Uterus (tissue), 4 donors: Measurements from ENCODE around the gene RPL37A. TPM values are rescaled to one million over a fixed set of nuclear protein-coding genes. Genes with fewer than 3 reads are reported as not detected.

Experiments
- DNase-seq, 2 donors: peaks; one replicate each; pipeline ENCODE4 v3.0.0-alpha.2; 2019 to 2020
- H3K27ac ChIP-seq, 2 donors: fragments of 200-600 bp; sonication (generic); 1 replicate in 1 of 2; 2 replicates in 1 of 2; pipeline ENCODE4 v1.5.1; 2016 to 2018
- H3K27me3 ChIP-seq, 2 donors: fragments of 200-600 bp; sonication (generic); one replicate each; pipeline ENCODE4 v1.5.1; 2018 to 2019; ENCODE audit warnings: control low read depth in 1 of 2
- H3K36me3 ChIP-seq, 2 donors: fragments of 200-600 bp; sonication (generic); one replicate each; pipeline ENCODE4 v1.5.1; 2019; ENCODE audit warnings: control low read depth in 1 of 2
- H3K4me1 ChIP-seq, 2 donors: fragments of 200-600 bp; sonication (generic); one replicate each; pipeline ENCODE4 v1.5.1; 2018 to 2019; ENCODE audit warnings: control low read depth in 1 of 2
- H3K4me3 ChIP-seq, 2 donors: fragments of 200-600 bp; sonication (generic); 1 replicate in 1 of 2; 2 replicates in 1 of 2; pipeline ENCODE4 v1.5.1; 2018 to 2019; ENCODE audit warnings: mild to moderate bottlenecking in 1 of 2
- H3K9me3 ChIP-seq, 2 donors: fragments of 200-600 bp; sonication (generic); one replicate each; pipeline ENCODE4 v1.5.1; 2019; ENCODE audit warnings: control low read depth in 1 of 2
- POLR2A ChIP-seq, 2 donors: fragments of 450-650 bp; IDR thresholded peaks; one replicate each; pipeline ENCODE4 v1.6.1; 2016; ENCODE audit warnings: antibody characterized with exemption in 2 of 2, mild to moderate bottlenecking in 1 of 2, moderate library complexity in 1 of 2
- intact Hi-C: fragments of 100-400 bp; cut with DNase I; formaldehyde crosslinking; loops from one replicate; pipeline ENCODE4 v1.15.1; 2023; ENCODE audit warnings: low total_unique reads
- total RNA-seq, 4 donors: library from RNA; depleted of rRNA in 3 of 4; stranded (reverse); fragments of >200 nt in 3 of 4; gene quantifications; one replicate each; pipeline versions ENCODE4 v1.1.0 to v1.2.4, GENCODE V29; 2014 to 2023
- TF ChIP-seq, protein P1 (sequence below), 4 experiments: fragments of 200-600 bp in 2 of 4; fragments of 450-650 bp in 2 of 4; sonication (generic) in 2 of 4; IDR thresholded peaks; one replicate each; pipeline ENCODE4 v1.5.1; 2016 to 2019; ENCODE audit warnings: antibody characterized with exemption in 4 of 4, mild to moderate bottlenecking in 2 of 4, moderate library complexity in 1 of 4
- donor health status: DM: yes; HTN: yes; CAD: no.

The RPL37A gene
- total RNA-seq, 4 donors from 2014 or later, result 716 to 2,917 (median 2,308) TPM

GRCh38 chr2:216474925-216475670, 23.5 kb upstream of the RPL37A start:
- no peak overlapping the region for H3K27ac ChIP-seq
- no peaks in the 10 kb centered on the region for H3K9me3 ChIP-seq
- no peak for TF ChIP-seq POLR2A (IDR thresholded peaks at IDR 0.05)
- TF ChIP-seq, protein P1, sequence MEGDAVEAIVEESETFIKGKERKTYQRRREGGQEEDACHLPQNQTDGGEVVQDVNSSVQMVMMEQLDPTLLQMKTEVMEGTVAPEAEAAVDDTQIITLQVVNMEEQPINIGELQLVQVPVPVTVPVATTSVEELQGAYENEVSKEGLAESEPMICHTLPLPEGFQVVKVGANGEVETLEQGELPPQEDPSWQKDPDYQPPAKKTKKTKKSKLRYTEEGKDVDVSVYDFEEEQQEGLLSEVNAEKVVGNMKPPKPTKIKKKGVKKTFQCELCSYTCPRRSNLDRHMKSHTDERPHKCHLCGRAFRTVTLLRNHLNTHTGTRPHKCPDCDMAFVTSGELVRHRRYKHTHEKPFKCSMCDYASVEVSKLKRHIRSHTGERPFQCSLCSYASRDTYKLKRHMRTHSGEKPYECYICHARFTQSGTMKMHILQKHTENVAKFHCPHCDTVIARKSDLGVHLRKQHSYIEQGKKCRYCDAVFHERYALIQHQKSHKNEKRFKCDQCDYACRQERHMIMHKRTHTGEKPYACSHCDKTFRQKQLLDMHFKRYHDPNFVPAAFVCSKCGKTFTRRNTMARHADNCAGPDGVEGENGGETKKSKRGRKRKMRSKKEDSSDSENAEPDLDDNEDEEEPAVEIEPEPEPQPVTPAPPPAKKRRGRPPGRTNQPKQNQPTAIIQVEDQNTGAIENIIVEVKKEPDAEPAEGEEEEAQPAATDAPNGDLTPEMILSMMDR (IDR thresholded peaks at IDR 0.05), result no peak
- H3K4me3 ChIP-seq, result no peak overlapping the region
- DNase-seq, result no peak
- H3K27me3 ChIP-seq, result no peaks in the 10 kb centered on the region
- intact Hi-C loops, result no loop called here
- H3K4me1 ChIP-seq, result no peaks in the 10 kb centered on the region
- H3K36me3 ChIP-seq, result no peaks in the 10 kb centered on the region

DNA sequence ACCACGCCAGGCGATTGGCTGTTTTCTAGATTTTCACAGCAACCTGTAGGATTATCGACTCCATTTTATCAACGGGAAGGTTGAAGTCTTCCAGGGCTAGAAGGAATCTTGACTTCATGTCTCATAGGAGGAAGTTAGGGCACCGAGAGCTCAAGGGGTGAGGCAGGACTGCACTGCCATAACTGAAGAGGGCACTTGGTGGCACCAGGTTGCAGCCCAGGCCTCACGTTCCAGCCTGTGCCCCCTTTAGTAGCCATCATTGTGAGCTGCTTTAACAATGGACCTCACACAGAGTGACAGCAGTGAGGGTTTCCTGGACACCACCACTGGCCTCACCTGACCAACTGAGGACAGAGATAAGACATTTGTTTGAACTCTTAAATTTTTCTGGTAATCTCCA, 22.9 kb upstream of the RPL37A start:
- Histone ChIP-seq H3K36me3 (no peaks in the 10 kb centered on the region), H3K4me3 (no peak overlapping the region), H3K27me3 (no peaks in the 10 kb centered on the region), H3K4me1 (no peaks in the 10 kb centered on the region), H3K9me3 (no peaks in the 10 kb centered on the region), H3K27ac (no peak overlapping the region)
- no peak for DNase-seq
- intact Hi-C loops, result no loop called here
- TF ChIP-seq POLR2A (IDR thresholded peaks at IDR 0.05), result no peak
- TF ChIP-seq, protein P1 (IDR thresholded peaks at IDR 0.05), result no peak

DNA sequence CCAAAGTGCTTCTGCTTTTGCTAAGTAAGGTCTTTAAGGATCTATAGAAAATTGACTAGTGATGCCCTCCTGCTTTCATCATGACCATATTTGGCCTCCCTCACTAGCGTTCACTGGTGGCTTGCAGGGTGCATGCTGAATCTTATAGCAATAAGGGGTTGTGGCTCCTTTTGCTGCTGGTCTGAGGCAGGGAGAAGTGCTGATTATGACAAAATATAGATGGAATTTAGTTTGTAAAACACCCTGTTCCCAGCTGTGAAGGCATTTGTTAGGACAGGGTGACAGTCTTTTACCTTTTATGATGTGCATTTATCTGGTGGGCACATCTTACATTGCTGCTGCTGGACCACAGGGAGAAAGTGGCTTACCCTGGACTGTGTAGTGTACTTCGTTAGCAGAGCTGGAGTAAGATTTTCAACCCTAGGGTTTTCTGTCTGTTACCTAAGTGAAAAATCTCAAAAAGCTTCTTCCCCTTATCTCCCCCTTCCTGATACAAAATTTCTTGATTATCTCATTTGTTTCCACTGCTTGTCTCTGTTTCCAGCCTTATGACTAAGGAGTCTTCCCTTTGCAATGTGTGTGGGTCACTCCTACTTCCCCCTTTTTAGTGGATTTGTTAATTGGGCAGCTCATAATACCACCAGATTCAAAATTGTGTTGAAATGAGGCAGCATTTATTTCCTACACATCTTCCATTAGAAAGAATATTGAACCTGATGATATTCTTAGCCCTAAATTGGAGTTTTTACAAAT, 21.2 kb upstream of the RPL37A start:
- Histone ChIP-seq H3K36me3 (no peaks in the 10 kb centered on the region), H3K9me3 (no peaks in the 10 kb centered on the region), H3K27ac (peak overlapping the region; percentile 42 to 66), H3K4me3 (no peak overlapping the region), H3K27me3 (no peaks in the 10 kb centered on the region), H3K4me1 (no peaks in the 10 kb centered on the region)
- TF ChIP-seq POLR2A (IDR thresholded peaks at IDR 0.05), result no peak
- no peak for DNase-seq
- intact Hi-C loops, result no loop called here

GRCh38 chr2:216478151-216478550, 20.5 kb upstream of the RPL37A start:
- Histone ChIP-seq H3K36me3 (no peaks in the 10 kb centered on the region), H3K4me3 (no peak overlapping the region), H3K27ac (peak overlapping the region; percentile 42 to 66), H3K27me3 (no peaks in the 10 kb centered on the region), H3K4me1 (no peaks in the 10 kb centered on the region), H3K9me3 (no peaks in the 10 kb centered on the region)
- no peak for TF ChIP-seq POLR2A (IDR thresholded peaks at IDR 0.05)
- TF ChIP-seq, protein P1 (IDR thresholded peaks at IDR 0.05), result no peak
- intact Hi-C loops, result no loop called here
- peak in 1 of 2 donors; percentile 50 for DNase-seq

DNA sequence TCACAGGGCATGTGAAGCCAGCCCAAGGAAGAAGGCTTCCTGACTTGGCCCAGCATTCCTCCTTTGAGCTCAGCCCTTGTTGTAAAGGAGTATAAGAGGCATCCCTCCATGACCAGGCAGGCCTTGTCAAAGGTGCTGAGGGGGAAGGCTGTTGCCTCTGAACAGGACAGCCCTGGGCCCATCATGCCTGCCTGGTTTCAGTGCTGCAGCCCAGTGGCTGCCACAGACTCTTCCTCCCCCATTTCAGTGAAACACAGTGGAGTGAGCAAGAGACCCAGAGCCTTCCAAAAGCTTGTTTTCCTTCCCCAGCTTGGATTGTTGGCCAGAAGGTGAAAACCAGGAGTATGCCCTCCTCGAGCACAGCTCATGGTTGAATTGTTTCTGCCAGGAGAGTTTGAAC, 19.9 kb upstream of the RPL37A start:
- H3K36me3 ChIP-seq, result no peaks in the 10 kb centered on the region
- no peak for TF ChIP-seq POLR2A (IDR thresholded peaks at IDR 0.05)
- TF ChIP-seq, protein P1 (IDR thresholded peaks at IDR 0.05), result no peak
- no peak overlapping the region for H3K4me3 ChIP-seq
- H3K4me1 ChIP-seq, result no peaks in the 10 kb centered on the region
- H3K27ac ChIP-seq, result peak overlapping the region; percentile 4 to 66
- H3K27me3 ChIP-seq, result no peaks in the 10 kb centered on the region
- no peak for DNase-seq
- intact Hi-C loops, result no loop called here
- H3K9me3 ChIP-seq, result no peaks in the 10 kb centered on the region
